Measurements from ENCODE around the gene MELK. TPM values are rescaled to one million over a fixed set of nuclear protein-coding genes. Genes with fewer than 3 reads are reported as not detected.

The MELK gene
- total and polyA plus RNA-seq, 2 of the 4 experiments (the other 2 are of a cell fraction) = 20.8 to 27.4 TPM

- H4K8ac ChIP-seq (ENCODE audit: low read depth in 2 of 2, low read length in 2 of 2) = no peak overlapping the region
- no peaks in the 10 kb centered on the region for H3K27me3 ChIP-seq (ENCODE audit: control insufficient read depth, insufficient read depth, low read length)
- H3K4me1 ChIP-seq (ENCODE audit: control insufficient read depth, insufficient read depth, low read length) = no peaks in the 10 kb centered on the region
- WGBS, 2 experiments (ENCODE audit: extremely low coverage in 2 of 2, insufficient read length in 1 of 2) = no CpG with 5 or more reads among the region's 2 CpGs
- intact Hi-C loops (cut with micrococcal nuclease) (no loop called here), dilution Hi-C loops (cut with HindIII; ENCODE audit: low sequenced_read_pairs, unreplicated experiment) (no loop called here), in situ Hi-C loops (cut with MboI; ENCODE audit: low sequenced_read_pairs) (no loop called here)
- TF ChIP-seq MAZ (IDR thresholded peaks at IDR 0.05; ENCODE audit: borderline replicate concordance, low read depth, low read length) (no peak), RCOR1 (IDR thresholded peaks at IDR 0.05; ENCODE audit: insufficient replicate concordance, low read length) (no peak), CEBPB (IDR thresholded peaks at IDR 0.05; ENCODE audit: low read depth, low read length) (no peak), RFX5 (IDR thresholded peaks at IDR 0.05; ENCODE audit: low read depth, low read length) (no peak), MAFK (IDR thresholded peaks at IDR 0.05; ENCODE audit: low read depth, low read length) (no peak), BHLHE40 (IDR thresholded peaks at IDR 0.05; ENCODE audit: low read depth, low read length) (no peak), FOS (IDR thresholded peaks at IDR 0.05; ENCODE audit: low read depth, low read length) (no peak), SMC3 (IDR thresholded peaks at IDR 0.05; ENCODE audit: low read depth, low read length) (no peak), MXI1 (IDR thresholded peaks at IDR 0.05; ENCODE audit: borderline replicate concordance, low read depth, low read length) (no peak), CHD1 (IDR thresholded peaks at IDR 0.05; ENCODE audit: low read depth, low read length) (no peak), RAD21 (IDR thresholded peaks at IDR 0.05; ENCODE audit: low read length) (no peak), POLR2A (IDR thresholded peaks at IDR 0.05; ENCODE audit: low read depth, low read length) (no peak)
- POLR2A ChIA-PET (ENCODE audit: unreplicated experiment) = no interaction called here
- BruUV-seq (replicated peaks) = no TSS peak
- H2BK15ac ChIP-seq (ENCODE audit: low read depth, low read length) = no peak overlapping the region
- H3K9me3 ChIP-seq (ENCODE audit: control insufficient read depth, insufficient read depth, low read length) = no peaks in the 10 kb centered on the region
- H2BK20ac ChIP-seq (ENCODE audit: low read depth, low read length) = no peak overlapping the region
- ATAC-seq (ENCODE audit: low read depth) = no peak
- peaks cover 5% of the 10 kb centered on the region; the same call in 1 of the 2 replicates for H4K20me1 ChIP-seq (ENCODE audit: insufficient read depth, low read length)
- no peak overlapping the region for H4K91ac ChIP-seq (ENCODE audit: insufficient read depth, low read depth, low read length)
- no peak overlapping the region for H3K23ac ChIP-seq (ENCODE audit: low read depth, low read length)
- DNase-seq = no peak
- CTCF ChIA-PET = interaction anchor here (0.6 kb wide), 1 partner anchor 40 kb away, joined by 5 read pairs; no protein-coding TSS in a partner anchor
- H2AFZ ChIP-seq (replicated peaks; ENCODE audit: low read length, poor library complexity) = no peak overlapping the region
- H2AK9ac ChIP-seq (replicated peaks; ENCODE audit: low read depth, low read length, poor library complexity) = no peak overlapping the region
- no peak overlapping the region for H4K5ac ChIP-seq (ENCODE audit: low read depth, low read length)
- H3K4me3 ChIP-seq (ENCODE audit: insufficient read depth, low read depth, low read length) = no peak overlapping the region
- no peak overlapping the region for H2AK5ac ChIP-seq (ENCODE audit: low read depth, low read length)
- H3K27ac ChIP-seq (ENCODE audit: insufficient read depth, low read length) = no peak overlapping the region; the same call in 1 of the 2 replicates
- no peak overlapping the region for H3K14ac ChIP-seq (replicated peaks; ENCODE audit: low read depth, low read length)
- H2BK5ac ChIP-seq (ENCODE audit: low read depth, low read length, poor library complexity, severe bottlenecking) = no peak overlapping the region
- H3K18ac ChIP-seq (ENCODE audit: low read depth, low read length) = no peak overlapping the region
- no peak overlapping the region for H2BK120ac ChIP-seq (ENCODE audit: low read depth, low read length)
- H3K9me1 ChIP-seq (ENCODE audit: insufficient read depth, low read length) = no peaks in the 10 kb centered on the region; the same call in 1 of the 2 replicates
- no peak overlapping the region for H3K4me2 ChIP-seq (ENCODE audit: low read depth, low read length)
- peaks cover 6% of the 10 kb centered on the region for H3K36me3 ChIP-seq (ENCODE audit: control insufficient read depth, insufficient read depth, low read length)
- peaks cover 26 to 36% of the 10 kb centered on the region in 2 experiments for H3K79me1 ChIP-seq (ENCODE audit: low read depth in 1 of 2, low read length in 2 of 2)
- no peak overlapping the region for H3K9ac ChIP-seq (ENCODE audit: low read depth, low read length)
- no peak overlapping the region for H3K4ac ChIP-seq (ENCODE audit: low read depth, low read length)
- H3K56ac ChIP-seq (ENCODE audit: extremely low read depth, insufficient read depth, low read length) = no peak overlapping the region
Observed at GRCh38 chr9:36609306-36609705, 36.6 kb downstream of the MELK start.
